Testis (tissue), 3 donors: Measurements from ENCODE around the gene EXOSC10. TPM values are rescaled to one million over a fixed set of nuclear protein-coding genes. Genes with fewer than 3 reads are reported as not detected.

Experiments used
- DNase-seq: peaks from one replicate; pipeline ENCODE4 v3.0.0-alpha.2; 2019
- H3K27ac ChIP-seq, 2 donors: fragments of 200-600 bp; sonication (generic); one replicate each; pipeline ENCODE4 v1.5.1; 2019
- H3K27me3 ChIP-seq: fragments of 200-600 bp; sonication (generic); one replicate; pipeline ENCODE4 v1.5.1; 2019
- H3K36me3 ChIP-seq: fragments of 200-600 bp; sonication (generic); one replicate; pipeline ENCODE4 v1.5.1; 2017; ENCODE audit warnings: low read depth; ENCODE audit errors: missing control alignments
- H3K4me1 ChIP-seq: fragments of 200-600 bp; sonication (generic); one replicate; pipeline ENCODE4 v1.5.1; 2019
- H3K4me3 ChIP-seq, 2 donors: fragments of 200-600 bp; sonication (generic); one replicate each; pipeline ENCODE4 v1.5.1; 2017 to 2019
- H3K9me3 ChIP-seq: fragments of 200-600 bp; sonication (generic); one replicate; pipeline ENCODE4 v1.5.1; 2017
- POLR2A ChIP-seq: fragments of 450-650 bp; IDR thresholded peaks from one replicate; pipeline ENCODE4 v1.6.1; 2017; ENCODE audit warnings: antibody characterized with exemption, mild to moderate bottlenecking, moderate library complexity
- WGBS, 2 donors: methylation state at CpG; one replicate each; pipeline ENCODE4 v1.1.5; 2018; 5-methylcytosine and 5-hydroxymethylcytosine counted together
- intact Hi-C: fragments of 100-400 bp; cut with DNase I; formaldehyde crosslinking; loops from one replicate; pipeline ENCODE4 v1.15.1; 2023; ENCODE audit warnings: low total_unique reads
- polyA plus RNA-seq: library from polyadenylated mRNA; stranded (reverse); fragments of 350-450 nt; fragmentation: Illumina TruSeq; extraction: RNeasy Lipid Tissue Mini Kit (QIAGEN cat#74804); gene quantifications from one replicate; pipeline ENCODE4 v1.2.3, GENCODE V29; 2014; ENCODE audit warnings: low read depth, low replicate concordance; ENCODE audit not compliant: insufficient read depth
- total RNA-seq, 2 donors: library from RNA; depleted of rRNA; stranded (reverse); fragments of >200 nt; gene quantifications; one replicate each; pipeline ENCODE4 v1.2.3, GENCODE V29; 2016
- TF ChIP-seq, protein P1 (sequence below), 3 experiments: fragments of 450-650 bp in 2 of 3; fragments of 200-600 bp in 1 of 3; sonication (generic) in 1 of 3; IDR thresholded peaks; one replicate each; pipeline ENCODE4 v1.5.1; 2016 to 2019; ENCODE audit warnings: antibody characterized with exemption in 3 of 3, mild to moderate bottlenecking in 2 of 3, moderate library complexity in 1 of 3

Gene EXOSC10
- total and polyA plus RNA-seq, 3 donors from 2014 or later = 67.5 to 78.8 (median 78.4) TPM

DNA sequence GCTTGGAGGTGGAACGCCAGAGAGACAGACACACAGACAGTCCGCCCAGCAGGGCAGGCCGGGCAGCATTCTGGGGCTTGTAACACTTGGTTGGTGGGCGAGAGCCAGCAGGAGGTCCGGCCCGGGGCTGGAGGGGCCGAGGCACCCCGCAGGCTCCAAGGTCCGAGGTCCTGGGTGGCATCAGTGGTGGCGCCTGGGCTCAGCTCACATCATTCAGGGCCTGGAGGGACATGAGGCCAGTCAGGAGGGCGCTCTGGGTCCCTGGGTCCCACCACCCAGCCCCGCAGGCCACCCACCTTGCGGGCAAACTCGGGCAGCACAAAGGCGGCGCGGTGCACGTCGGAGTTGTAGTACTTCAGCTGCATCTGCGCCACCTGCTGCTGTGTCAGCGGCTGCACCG lies 45.0 kb downstream of the EXOSC10 start:
- Histone ChIP-seq H3K4me1 (peaks cover 10% of the 10 kb centered on the region), H3K27me3 (no peaks in the 10 kb centered on the region), H3K4me3 (no peak overlapping the region), H3K9me3 (no peaks in the 10 kb centered on the region), H3K36me3 (no peaks in the 10 kb centered on the region), H3K27ac (no peak overlapping the region)
- TF ChIP-seq POLR2A = no peak
- TF ChIP-seq, protein P1, sequence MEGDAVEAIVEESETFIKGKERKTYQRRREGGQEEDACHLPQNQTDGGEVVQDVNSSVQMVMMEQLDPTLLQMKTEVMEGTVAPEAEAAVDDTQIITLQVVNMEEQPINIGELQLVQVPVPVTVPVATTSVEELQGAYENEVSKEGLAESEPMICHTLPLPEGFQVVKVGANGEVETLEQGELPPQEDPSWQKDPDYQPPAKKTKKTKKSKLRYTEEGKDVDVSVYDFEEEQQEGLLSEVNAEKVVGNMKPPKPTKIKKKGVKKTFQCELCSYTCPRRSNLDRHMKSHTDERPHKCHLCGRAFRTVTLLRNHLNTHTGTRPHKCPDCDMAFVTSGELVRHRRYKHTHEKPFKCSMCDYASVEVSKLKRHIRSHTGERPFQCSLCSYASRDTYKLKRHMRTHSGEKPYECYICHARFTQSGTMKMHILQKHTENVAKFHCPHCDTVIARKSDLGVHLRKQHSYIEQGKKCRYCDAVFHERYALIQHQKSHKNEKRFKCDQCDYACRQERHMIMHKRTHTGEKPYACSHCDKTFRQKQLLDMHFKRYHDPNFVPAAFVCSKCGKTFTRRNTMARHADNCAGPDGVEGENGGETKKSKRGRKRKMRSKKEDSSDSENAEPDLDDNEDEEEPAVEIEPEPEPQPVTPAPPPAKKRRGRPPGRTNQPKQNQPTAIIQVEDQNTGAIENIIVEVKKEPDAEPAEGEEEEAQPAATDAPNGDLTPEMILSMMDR (IDR thresholded peaks at IDR 0.05) = no peak
- DNase-seq = no peak
- intact Hi-C loops = no loop called here
- 84 to 98% methylated on average over 9 to 20 of the region's 22 CpGs for WGBS, 2 donors

DNA sequence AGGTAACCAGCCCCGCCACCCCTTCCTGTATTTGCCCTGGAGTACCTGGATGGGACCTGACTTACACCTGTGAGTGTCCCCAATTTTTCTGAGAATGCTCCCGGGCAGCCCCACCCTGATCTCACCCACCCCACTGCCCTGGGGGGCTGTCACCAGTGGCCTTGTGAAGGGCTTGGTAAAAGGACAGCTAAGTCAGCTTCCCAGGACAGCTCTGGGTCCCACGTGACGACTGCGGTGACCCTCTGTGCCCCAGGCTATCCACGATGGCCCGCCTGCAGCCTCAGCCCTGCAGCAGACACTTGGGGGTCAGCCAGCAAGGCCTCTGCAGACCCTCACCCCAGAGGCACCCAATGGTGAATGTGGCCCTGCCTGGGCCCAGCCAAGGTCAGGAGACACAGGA lies 45.5 kb downstream of the EXOSC10 start:
- H3K27me3 ChIP-seq = no peaks in the 10 kb centered on the region
- 89 to 91% methylated on average over 3 to 7 of the region's 7 CpGs for WGBS, 2 donors
- TF ChIP-seq POLR2A = no peak
- TF ChIP-seq, protein P1 (IDR thresholded peaks at IDR 0.05) = no peak
- H3K36me3 ChIP-seq = no peaks in the 10 kb centered on the region
- no peak overlapping the region for H3K4me3 ChIP-seq
- H3K4me1 ChIP-seq = peaks cover 7% of the 10 kb centered on the region
- DNase-seq = no peak
- intact Hi-C loops = no loop called here
- H3K9me3 ChIP-seq = no peaks in the 10 kb centered on the region
- H3K27ac ChIP-seq = no peak overlapping the region

DNA sequence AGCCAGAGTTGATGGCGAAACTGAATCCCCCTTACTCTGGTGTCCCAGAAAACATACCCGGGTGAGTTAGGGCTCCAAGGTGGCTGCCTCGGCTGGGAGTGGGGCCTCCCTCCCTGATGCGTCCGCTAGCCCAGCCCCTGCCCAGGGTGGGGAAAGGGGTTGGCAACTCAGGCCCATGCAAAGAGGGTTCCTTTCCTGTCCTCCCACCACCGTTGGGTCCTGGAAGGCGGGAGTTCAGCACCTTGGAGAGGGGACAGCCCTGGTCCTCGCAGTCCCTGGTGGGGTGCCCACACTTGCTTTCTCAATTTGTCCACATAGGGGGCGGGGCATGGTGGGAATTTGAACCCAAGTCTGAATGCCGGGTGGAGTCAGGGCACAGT lies 45.9 kb downstream of the EXOSC10 start:
- TF ChIP-seq POLR2A = no peak
- TF ChIP-seq, protein P1 (IDR thresholded peaks at IDR 0.05) = no peak
- Histone ChIP-seq H3K27me3 (no peaks in the 10 kb centered on the region), H3K4me3 (no peak overlapping the region), H3K4me1 (peaks cover 3% of the 10 kb centered on the region), H3K9me3 (no peaks in the 10 kb centered on the region), H3K27ac (no peak overlapping the region), H3K36me3 (no peaks in the 10 kb centered on the region)
- intact Hi-C loops = no loop called here
- DNase-seq = no peak
- 59 to 67% methylated on average over 5 to 10 of the region's 10 CpGs for WGBS, 2 donors

DNA sequence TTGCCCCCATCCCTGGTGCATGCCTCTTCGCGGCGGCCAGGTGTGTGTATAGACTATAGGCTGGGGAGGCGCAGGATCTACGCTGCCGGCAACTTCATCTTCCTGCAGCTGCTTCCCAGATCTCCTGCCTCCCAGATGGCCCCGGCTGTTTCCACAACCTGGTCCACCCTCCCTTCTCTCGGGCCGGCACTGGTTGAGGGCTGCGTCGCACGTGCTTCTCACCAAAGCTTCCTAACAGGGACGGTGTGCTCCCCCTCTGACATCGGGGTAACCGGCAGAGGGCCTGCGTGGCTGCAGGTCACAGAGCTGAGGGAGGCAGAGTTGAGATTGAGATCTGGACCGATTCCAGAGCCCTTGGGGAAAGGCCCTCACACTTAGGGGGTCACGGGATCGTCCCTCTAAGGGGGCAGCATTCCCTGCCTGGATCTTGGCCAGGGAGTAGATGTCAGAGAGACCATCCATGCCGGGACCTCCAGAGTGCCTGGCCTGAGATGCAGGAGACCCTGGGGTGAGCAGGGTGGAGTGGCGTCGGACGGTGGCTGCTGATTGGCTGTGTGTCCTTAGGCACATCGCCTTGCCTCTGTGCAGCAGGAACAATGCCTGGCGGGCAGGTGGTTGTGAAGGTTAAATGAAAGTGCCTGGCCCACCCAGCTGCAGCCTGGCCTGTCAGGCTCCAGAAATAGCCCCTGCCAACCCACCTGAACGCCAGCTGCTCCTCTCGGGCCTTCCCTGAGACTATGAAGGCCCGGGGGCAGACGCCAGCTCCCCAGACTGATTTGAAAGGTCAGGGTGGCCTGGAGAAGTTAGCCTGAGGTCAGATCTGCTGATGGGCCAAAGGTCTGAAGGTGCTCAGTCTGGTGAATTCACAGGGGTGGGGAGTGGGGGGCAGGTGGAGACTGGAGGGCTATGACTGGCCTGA lies 46.6 kb downstream of the EXOSC10 start:
- intact Hi-C loops = no loop called here
- WGBS, 2 donors = 44% methylated on average over 27 of the region's 29 CpGs; no CpG with 5 or more reads in 1 of the 2 donors
- H3K9me3 ChIP-seq = no peaks in the 10 kb centered on the region
- no peak overlapping the region for H3K4me3 ChIP-seq
- TF ChIP-seq, protein P1 (IDR thresholded peaks at IDR 0.05) = no peak
- no peak for TF ChIP-seq POLR2A
- H3K27ac ChIP-seq = no peak overlapping the region
- no peaks in the 10 kb centered on the region for H3K36me3 ChIP-seq
- no peaks in the 10 kb centered on the region for H3K27me3 ChIP-seq
- no peak for DNase-seq
- H3K4me1 ChIP-seq = no peaks in the 10 kb centered on the region
